ENCODE measurements around the gene CHRNB2. TPM values are rescaled to one million over a fixed set of nuclear protein-coding genes. Genes with fewer than 3 reads are reported as not detected.

CHRNB2 gene
- total RNA-seq, 4 donors from 2014 or later, result not detected

GRCh38 chr1:154586231-154586630, 18.7 kb downstream of the CHRNB2 start:
- H3K27ac ChIP-seq, result no peak overlapping the region
- TF ChIP-seq CTCF (IDR thresholded peaks at IDR 0.05) (no peak), POLR2A (IDR thresholded peaks at IDR 0.05) (no peak), EP300 (IDR thresholded peaks at IDR 0.05) (no peak)
- H3K27me3 ChIP-seq, result no peaks in the 10 kb centered on the region
- WGBS, 2 donors, result 87% methylated on average over 10 of the region's 10 CpGs
- no peaks in the 10 kb centered on the region for H3K9me3 ChIP-seq
- H3K36me3 ChIP-seq, result peaks cover 10 to 100% (median 68%) of the 10 kb centered on the region in 3 donors
- DNase-seq (ENCODE audit: low spot score in 2 of 2), result no peak
- H3K4me3 ChIP-seq, result no peak overlapping the region
- H3K4me1 ChIP-seq, result no peaks in the 10 kb centered on the region

- peaks cover 10 to 100% (median 69%) of the 10 kb centered on the region in 3 donors for H3K36me3 ChIP-seq
- H3K9me3 ChIP-seq, result no peaks in the 10 kb centered on the region
- H3K4me1 ChIP-seq, result no peaks in the 10 kb centered on the region
- no peak overlapping the region for H3K4me3 ChIP-seq
- WGBS, 2 donors, result 92% methylated on average over 6 of the region's 6 CpGs
- TF ChIP-seq POLR2A (IDR thresholded peaks at IDR 0.05) (no peak), EP300 (IDR thresholded peaks at IDR 0.05) (no peak), CTCF (IDR thresholded peaks at IDR 0.05) (no peak)
- no peak overlapping the region for H3K27ac ChIP-seq
- no peak for DNase-seq (ENCODE audit: low spot score in 2 of 2)
- no peaks in the 10 kb centered on the region for H3K27me3 ChIP-seq
Measured at GRCh38 chr1:154586641-154587040, 19.1 kb downstream of the CHRNB2 start.

GRCh38 chr1:154589780-154590179, 22.2 kb downstream of the CHRNB2 start:
- no peaks in the 10 kb centered on the region for H3K4me1 ChIP-seq
- no peaks in the 10 kb centered on the region for H3K9me3 ChIP-seq
- H3K27ac ChIP-seq, result no peak overlapping the region
- H3K27me3 ChIP-seq, result no peaks in the 10 kb centered on the region
- H3K36me3 ChIP-seq, result peaks cover 6 to 99% (median 67%) of the 10 kb centered on the region in 3 donors
- 77 to 80% methylated on average over 9 to 10 of the region's 10 CpGs for WGBS, 2 donors
- no peak overlapping the region for H3K4me3 ChIP-seq
- TF ChIP-seq POLR2A (IDR thresholded peaks at IDR 0.05) (no peak), EP300 (IDR thresholded peaks at IDR 0.05) (no peak), CTCF (IDR thresholded peaks at IDR 0.05) (no peak)
- no peak for DNase-seq (ENCODE audit: low spot score in 2 of 2)

- Histone ChIP-seq H3K36me3 (peaks cover 6 to 99% (median 61%) of the 10 kb centered on the region in 3 donors), H3K4me1 (no peaks in the 10 kb centered on the region), H3K9me3 (no peaks in the 10 kb centered on the region), H3K27me3 (no peaks in the 10 kb centered on the region), H3K27ac (no peak overlapping the region), H3K4me3 (no peak overlapping the region)
- no peak for TF ChIP-seq EP300 (IDR thresholded peaks at IDR 0.05)
- no peak for TF ChIP-seq CTCF (IDR thresholded peaks at IDR 0.05)
- TF ChIP-seq POLR2A (IDR thresholded peaks at IDR 0.05), result no peak
- 86 to 88% methylated on average over 5 of the region's 5 CpGs for WGBS, 2 donors
- no peak for DNase-seq (ENCODE audit: low spot score in 2 of 2)
Measured at GRCh38 chr1:154590756-154591155, 23.2 kb downstream of the CHRNB2 start.

GRCh38 chr1:154591206-154591605, 23.6 kb downstream of the CHRNB2 start:
- H3K9me3 ChIP-seq, result no peaks in the 10 kb centered on the region
- no peak for TF ChIP-seq POLR2A (IDR thresholded peaks at IDR 0.05)
- TF ChIP-seq CTCF (IDR thresholded peaks at IDR 0.05), result no peak
- TF ChIP-seq EP300 (IDR thresholded peaks at IDR 0.05), result no peak
- peaks cover 6 to 99% (median 56%) of the 10 kb centered on the region in 3 donors for H3K36me3 ChIP-seq
- no peak overlapping the region for H3K4me3 ChIP-seq
- no peak for DNase-seq (ENCODE audit: low spot score in 2 of 2)
- H3K4me1 ChIP-seq, result no peaks in the 10 kb centered on the region
- 87 to 91% methylated on average over 7 of the region's 7 CpGs for WGBS, 2 donors
- H3K27ac ChIP-seq, result no peak overlapping the region
- no peaks in the 10 kb centered on the region for H3K27me3 ChIP-seq

Measured in tibial nerve (tissue), 4 donors.